ENCODE measurements around the gene TFAP2A.

The TFAP2A gene

GRCh38 chr6:10384610-10385523 lies 30.0 kb downstream of the TFAP2A start:
- ChIA-PET CTCF (interaction anchor here (0.9 kb wide), 1 partner anchor 9 kb away, joined by 3 read pairs; no protein-coding TSS in a partner anchor), POLR2A (no interaction called here)

GRCh38 chr6:10384091-10384609 lies 30.7 kb downstream of the TFAP2A start:
- no peak for TF ChIP-seq CTCF (IDR thresholded peaks at IDR 0.05; ENCODE audit: control extremely low read depth, extremely low read depth, low read depth, missing control alignments)
- no peak for DNase-seq (ENCODE audit: extremely low spot score)
- ChIA-PET POLR2A (no interaction called here), CTCF (interaction anchor here (1.5 kb wide), 1 partner anchor 45 kb away, joined by 3 read pairs; no protein-coding TSS in a partner anchor)

More at GRCh38 chr6:10384610-10385523, 30.0 kb downstream of the TFAP2A start:
- no peak for DNase-seq (ENCODE audit: extremely low spot score)
- no peak for TF ChIP-seq CTCF (IDR thresholded peaks at IDR 0.05; ENCODE audit: control extremely low read depth, extremely low read depth, low read depth, missing control alignments)

- ChIA-PET POLR2A (no interaction called here), CTCF (interaction anchor here (1.5 kb wide), 1 partner anchor 46 kb away, joined by 3 read pairs; no protein-coding TSS in a partner anchor)
- TF ChIP-seq CTCF (IDR thresholded peaks at IDR 0.05; ENCODE audit: control extremely low read depth, extremely low read depth, low read depth, missing control alignments): no peak
- DNase-seq (ENCODE audit: extremely low spot score): no peak
Observed at GRCh38 chr6:10383331-10384090, 31.4 kb downstream of the TFAP2A start.

- POLR2A ChIA-PET: no interaction called here
- no peak for DNase-seq (ENCODE audit: extremely low spot score)
- CTCF ChIA-PET: interaction anchor here (1.1 to 1.5 kb wide), 2 partner anchors 40 to 47 kb away, joined by 3 read pairs; no protein-coding TSS in a partner anchor
- TF ChIP-seq CTCF (IDR thresholded peaks at IDR 0.05; ENCODE audit: control extremely low read depth, extremely low read depth, low read depth, missing control alignments): no peak
Observed at GRCh38 chr6:10382728-10383330, 32.0 kb downstream of the TFAP2A start.

- ChIA-PET POLR2A (no interaction called here), CTCF (interaction anchor here (0.7 to 1.1 kb wide), 2 partner anchors 40 to 47 kb away, joined by 3 to 4 read pairs; no protein-coding TSS in a partner anchor)
- TF ChIP-seq CTCF (IDR thresholded peaks at IDR 0.05; ENCODE audit: control extremely low read depth, extremely low read depth, low read depth, missing control alignments): no peak
- DNase-seq (ENCODE audit: extremely low spot score): no peak
Observed at GRCh38 chr6:10382322-10382721, 32.6 kb downstream of the TFAP2A start.

- POLR2A ChIA-PET: no interaction called here
Observed at GRCh38 chr6:10381830-10382208, 33.1 kb downstream of the TFAP2A start.

More at GRCh38 chr6:10381830-10382208, 33.1 kb downstream of the TFAP2A start:
- no peak for TF ChIP-seq CTCF (IDR thresholded peaks at IDR 0.05; ENCODE audit: control extremely low read depth, extremely low read depth, low read depth, missing control alignments)
- CTCF ChIA-PET: interaction anchor here (0.7 to 1.1 kb wide), 2 partner anchors 41 to 48 kb away, joined by 3 to 4 read pairs; no protein-coding TSS in a partner anchor
- DNase-seq (ENCODE audit: extremely low spot score): no peak
